Esophagus muscularis mucosa (tissue), 4 donors: ENCODE data around the gene LGI1. TPM values are rescaled to one million over a fixed set of nuclear protein-coding genes. Genes with fewer than 3 reads are reported as not detected.

Experiments
- DNase-seq: peaks from one replicate; pipeline ENCODE4 v3.0.0-alpha.2; 2017; ENCODE audit errors: extremely low spot score
- H3K27ac ChIP-seq, 4 donors: fragments of 200-600 bp; sonication (generic); replicated peaks in 1 of 4; 1 replicate in 3 of 4; 2 replicates in 1 of 4; pipeline ENCODE4 v1.5.1; 2016 to 2019; ENCODE audit warnings: mild to moderate bottlenecking in 1 of 4
- H3K27me3 ChIP-seq, 4 donors: fragments of 200-600 bp; sonication (generic); one replicate each; pipeline versions ENCODE4 v1.5.1 to v1.6.0; 2016 to 2019
- H3K36me3 ChIP-seq, 4 donors: fragments of 200-600 bp; sonication (generic); one replicate each; pipeline ENCODE4 v1.5.1; 2016 to 2019
- H3K4me1 ChIP-seq, 4 donors: fragments of 200-600 bp; sonication (generic); one replicate each; pipeline ENCODE4 v1.5.1; 2016 to 2019
- H3K4me3 ChIP-seq, 4 donors: fragments of 200-600 bp; sonication (generic); 1 replicate in 2 of 4; 2 replicates in 2 of 4; pipeline ENCODE4 v1.5.1; 2016 to 2019; ENCODE audit warnings: mild to moderate bottlenecking in 4 of 4, moderate library complexity in 1 of 4
- H3K9me3 ChIP-seq, 4 donors: fragments of 200-600 bp; sonication (generic); 1 replicate in 3 of 4; 2 replicates in 1 of 4; pipeline ENCODE4 v1.5.1; 2016 to 2019
- CTCF ChIP-seq, 3 experiments: fragments of 200-600 bp in 2 of 3; fragments of 450-650 bp in 1 of 3; sonication (generic) in 2 of 3; IDR thresholded peaks; one replicate each; pipeline ENCODE4 v1.5.1; 2017 to 2019; ENCODE audit warnings: antibody characterized with exemption in 3 of 3, mild to moderate bottlenecking in 2 of 3, moderate library complexity in 1 of 3
- EP300 ChIP-seq: sonication (generic); formaldehyde crosslinking; IDR thresholded peaks from one replicate; pipeline ENCODE4 v1.6.1; 2017; ENCODE audit warnings: antibody characterized with exemption
- POLR2A ChIP-seq: fragments of 450-650 bp; IDR thresholded peaks from one replicate; pipeline ENCODE4 v1.6.1; 2017; ENCODE audit warnings: antibody characterized with exemption, moderate library complexity, mild to moderate bottlenecking, low read depth
- POLR2AphosphoS5 ChIP-seq, 2 donors: sonication (generic); formaldehyde crosslinking; IDR thresholded peaks; one replicate each; pipeline ENCODE4 v1.6.1; 2017; ENCODE audit warnings: antibody characterized with exemption in 2 of 2
- WGBS: methylation state at CpG from one replicate; pipeline ENCODE4 v1.1.5; 2018; 5-methylcytosine and 5-hydroxymethylcytosine counted together
- intact Hi-C: fragments of 100-400 bp; cut with DNase I; formaldehyde crosslinking; loops from one replicate; pipeline ENCODE4 v1.15.1; 2023
- total RNA-seq, 4 donors: library from RNA; depleted of rRNA; stranded (reverse); fragments of >200 nt; gene quantifications; one replicate each; pipeline versions ENCODE4 v1.1.0 to v1.2.1, GENCODE V29; 2016

Gene LGI1
- total RNA-seq, 4 donors from 2014 or later: 0.17 to 0.69 (median 0.32) TPM; not detected in 1

DNA sequence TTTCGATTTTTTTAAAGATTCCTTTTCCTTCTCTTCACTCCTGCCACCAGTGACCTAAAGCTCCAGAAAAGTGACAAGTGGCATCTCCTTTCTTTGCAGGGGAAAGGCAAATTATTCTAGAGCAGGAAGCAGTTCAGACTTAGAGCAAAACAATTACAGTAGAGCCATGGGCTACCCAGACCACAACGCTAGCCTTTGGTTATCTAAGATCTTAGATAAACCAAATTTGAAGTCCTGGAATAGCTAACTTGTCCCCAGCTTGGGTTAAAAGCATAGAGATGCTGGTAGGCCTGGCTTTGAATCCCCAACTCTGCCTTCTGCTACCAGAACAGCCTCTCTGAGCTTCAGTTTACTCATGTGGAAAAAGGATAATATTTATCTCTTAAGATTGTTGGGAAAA, 38.4 kb downstream of the LGI1 start:
- Histone ChIP-seq H3K36me3 (no peaks in the 10 kb centered on the region), H3K4me1 (no peaks in the 10 kb centered on the region), H3K27me3 (peaks cover 0 to 10% (median 0%) of the 10 kb centered on the region in 4 donors), H3K27ac (no peak overlapping the region), H3K4me3 (no peak overlapping the region), H3K9me3 (no peaks in the 10 kb centered on the region)
- intact Hi-C loops: no loop called here
- 63% methylated on average over 2 of the region's 2 CpGs for WGBS
- DNase-seq: no peak
- no peak for TF ChIP-seq POLR2AphosphoS5 (IDR thresholded peaks at IDR 0.05)
- TF ChIP-seq EP300: no peak
- no peak for TF ChIP-seq POLR2A
- TF ChIP-seq CTCF (IDR thresholded peaks at IDR 0.05): no peak

DNA sequence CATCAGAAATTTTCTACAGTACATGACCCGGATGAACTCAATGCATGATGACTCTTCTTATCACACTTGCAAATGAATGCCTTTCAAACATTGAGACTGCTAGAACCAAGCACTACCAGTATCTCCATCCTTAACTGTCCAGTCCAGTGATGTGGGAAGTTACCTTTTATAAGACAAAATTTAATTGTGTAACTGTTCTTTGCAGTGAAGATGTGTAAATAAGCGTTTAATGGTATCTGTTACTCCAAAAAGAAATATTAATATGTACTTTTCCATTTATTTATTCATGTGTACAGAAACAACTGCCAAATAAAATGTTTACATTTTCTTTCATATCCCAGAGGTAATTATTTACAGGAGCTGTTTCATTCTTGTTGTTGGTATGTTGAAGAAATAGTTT, 40.1 kb downstream of the LGI1 start:
- intact Hi-C loops: no loop called here
- no peak for TF ChIP-seq EP300
- TF ChIP-seq POLR2A: no peak
- TF ChIP-seq CTCF (IDR thresholded peaks at IDR 0.05): no peak
- WGBS: 86% methylated on average over 2 of the region's 2 CpGs
- peaks cover 0 to 17% (median 0%) of the 10 kb centered on the region in 4 donors for H3K27me3 ChIP-seq
- no peak for DNase-seq
- H3K4me1 ChIP-seq: no peaks in the 10 kb centered on the region
- H3K27ac ChIP-seq: no peak overlapping the region
- no peaks in the 10 kb centered on the region for H3K36me3 ChIP-seq
- H3K9me3 ChIP-seq: no peaks in the 10 kb centered on the region
- no peak overlapping the region for H3K4me3 ChIP-seq

GRCh38 chr10:93799155-93799708, 41.5 kb downstream of the LGI1 start:
- H3K9me3 ChIP-seq: no peaks in the 10 kb centered on the region
- DNase-seq: no peak
- peaks cover 0 to 17% (median 0%) of the 10 kb centered on the region in 4 donors for H3K27me3 ChIP-seq
- intact Hi-C loops: no loop called here
- no peak overlapping the region for H3K27ac ChIP-seq
- no peaks in the 10 kb centered on the region for H3K4me1 ChIP-seq
- no peak overlapping the region for H3K4me3 ChIP-seq
- TF ChIP-seq EP300: no peak
- no peak for TF ChIP-seq CTCF (IDR thresholded peaks at IDR 0.05)
- no peak for TF ChIP-seq POLR2A
- no peak for TF ChIP-seq POLR2AphosphoS5 (IDR thresholded peaks at IDR 0.05)
- 55% methylated on average over 5 of the region's 5 CpGs for WGBS
- no peaks in the 10 kb centered on the region for H3K36me3 ChIP-seq

DNA sequence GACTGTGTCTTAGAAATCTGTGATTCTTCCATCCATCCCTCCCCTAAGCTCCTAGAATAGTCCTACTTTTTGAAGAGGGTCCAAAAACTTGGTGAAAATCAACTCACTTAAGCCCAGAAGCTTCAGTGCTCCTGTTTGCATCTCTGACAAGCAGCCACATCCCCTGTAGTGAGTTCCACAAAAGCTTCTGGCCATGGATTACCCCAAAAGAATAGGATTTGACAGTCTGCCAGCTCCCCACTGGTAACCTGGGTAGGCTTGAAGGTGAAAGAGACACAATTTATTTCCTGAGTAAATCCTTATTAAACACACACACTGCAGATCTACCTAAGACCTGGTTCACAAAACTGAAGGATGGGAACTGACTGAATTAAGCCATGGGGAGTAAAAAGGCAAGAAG, 46.5 kb downstream of the LGI1 start:
- no peak for TF ChIP-seq EP300
- no peak for TF ChIP-seq CTCF (IDR thresholded peaks at IDR 0.05)
- no peak for TF ChIP-seq POLR2A
- no peak for TF ChIP-seq POLR2AphosphoS5 (IDR thresholded peaks at IDR 0.05)
- no peak overlapping the region for H3K4me3 ChIP-seq
- no peak for DNase-seq
- no peaks in the 10 kb centered on the region for H3K9me3 ChIP-seq
- no peak overlapping the region for H3K27ac ChIP-seq
- peaks cover 0 to 12% (median 0%) of the 10 kb centered on the region in 4 donors for H3K27me3 ChIP-seq
- no peaks in the 10 kb centered on the region for H3K4me1 ChIP-seq
- H3K36me3 ChIP-seq: no peaks in the 10 kb centered on the region
- intact Hi-C loops: no loop called here

- intact Hi-C loops: no loop called here
- Histone ChIP-seq H3K4me3 (no peak overlapping the region), H3K36me3 (no peaks in the 10 kb centered on the region), H3K27me3 (peaks cover 0 to 4% (median 0%) of the 10 kb centered on the region in 4 donors), H3K27ac (no peak overlapping the region), H3K9me3 (no peaks in the 10 kb centered on the region), H3K4me1 (no peaks in the 10 kb centered on the region)
- no peak for DNase-seq
- no peak for TF ChIP-seq CTCF (IDR thresholded peaks at IDR 0.05)
- TF ChIP-seq POLR2AphosphoS5 (IDR thresholded peaks at IDR 0.05): no peak
- no peak for TF ChIP-seq EP300
- TF ChIP-seq POLR2A: no peak
- 41% methylated on average over 2 of the region's 2 CpGs for WGBS
Observed at GRCh38 chr10:93806903-93807302, 49.2 kb downstream of the LGI1 start.
